ENCODE data around the gene PAPSS2.

The PAPSS2 gene

DNA sequence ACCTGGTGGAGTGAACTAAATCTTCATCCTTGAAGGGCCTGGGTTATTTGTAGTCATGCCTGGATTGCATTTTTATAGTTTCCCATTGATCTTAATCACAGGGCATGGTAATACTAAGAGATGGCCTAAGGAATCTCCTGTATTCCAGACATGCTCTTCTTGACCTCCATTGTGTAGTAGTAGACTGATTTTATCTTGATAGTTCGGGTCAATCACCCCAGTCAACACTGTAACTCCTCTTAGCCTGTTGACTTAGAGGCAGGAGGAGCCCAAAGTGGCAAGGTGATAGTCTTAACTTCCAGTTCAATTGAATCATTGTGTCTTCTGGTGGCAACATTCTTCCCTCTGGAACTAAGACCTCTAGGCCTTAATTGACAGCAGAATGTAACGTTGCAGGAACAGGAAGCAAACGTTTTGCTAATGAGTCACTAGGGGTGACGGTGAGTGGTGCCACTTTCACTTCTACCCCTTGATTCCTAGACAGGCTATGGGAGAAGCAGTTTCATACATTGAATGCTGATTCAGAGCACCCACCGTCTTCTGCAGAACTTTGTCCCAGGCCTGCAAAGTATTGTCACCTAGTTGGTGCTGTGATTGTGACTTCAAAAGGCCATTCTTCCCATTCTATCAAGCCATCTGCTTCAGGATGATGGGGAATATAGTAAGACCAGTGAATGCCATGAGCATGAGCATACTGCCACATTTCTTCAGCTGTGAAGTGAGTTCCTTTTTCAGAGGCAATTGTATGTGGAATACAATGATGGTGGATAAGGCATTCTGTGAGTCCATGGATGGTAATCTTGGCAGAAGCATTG lies 24.0 kb upstream of the PAPSS2 start:
- DNase-seq: peak; percentile 71 to 87
- peaks cover 3% of the 10 kb centered on the region for H3K9me3 ChIP-seq (ENCODE audit: insufficient read depth, low read depth, low read length)
- no peak overlapping the region for H3K4me3 ChIP-seq (ENCODE audit: low read depth, low read length)
- H3K18ac ChIP-seq (ENCODE audit: low read length): no peak overlapping the region
- H4K12ac ChIP-seq (ENCODE audit: low read depth, low read length): no peak overlapping the region
- H2BK120ac ChIP-seq (ENCODE audit: insufficient read depth, low read length, poor library complexity): no peak overlapping the region
- peaks cover 4% of the 10 kb centered on the region for H3K79me1 ChIP-seq (ENCODE audit: low read length)
- H3K4ac ChIP-seq (ENCODE audit: low read depth, low read length): no peak overlapping the region
- no peak overlapping the region for H2BK5ac ChIP-seq (ENCODE audit: low read depth, low read length, poor library complexity)
- peaks cover 8 to 14% of the 10 kb centered on the region in 2 experiments for H3K4me1 ChIP-seq (ENCODE audit: control insufficient read depth in 1 of 2, insufficient read depth in 2 of 2, low read length in 2 of 2)
- no peaks in the 10 kb centered on the region for H3K27me3 ChIP-seq (ENCODE audit: insufficient read depth, low read length)
- H3K23ac ChIP-seq (ENCODE audit: low read length): no peak overlapping the region
- H4K8ac ChIP-seq (ENCODE audit: low read depth, low read length): no peak overlapping the region
- H3K36me3 ChIP-seq (ENCODE audit: control insufficient read depth in 1 of 2, insufficient read depth in 2 of 2, low read length in 2 of 2): no peaks in the 10 kb centered on the region
- WGBS (ENCODE audit: extremely low coverage, insufficient coverage, insufficient read length): no CpG with 5 or more reads among the region's 5 CpGs
- H2AK5ac ChIP-seq (ENCODE audit: low read length): no peak overlapping the region
- H2BK12ac ChIP-seq (ENCODE audit: low read length): no peak overlapping the region
- H3K27ac ChIP-seq (ENCODE audit: low read depth, low read length): peak overlapping the region; percentile 11
- no peaks in the 10 kb centered on the region for H3K79me2 ChIP-seq (ENCODE audit: control insufficient read depth, insufficient read depth, low read length, poor library complexity)
- H3K14ac ChIP-seq (ENCODE audit: low read length): no peak overlapping the region
- H2AFZ ChIP-seq (ENCODE audit: insufficient read depth, low read length, poor library complexity): no peak overlapping the region
- peak overlapping the region; percentile 18 for H3K4me2 ChIP-seq (ENCODE audit: low read length)
- H4K91ac ChIP-seq (ENCODE audit: low read depth, low read length): no peak overlapping the region
- no peak overlapping the region for H3K9ac ChIP-seq (ENCODE audit: low read length)

DNA sequence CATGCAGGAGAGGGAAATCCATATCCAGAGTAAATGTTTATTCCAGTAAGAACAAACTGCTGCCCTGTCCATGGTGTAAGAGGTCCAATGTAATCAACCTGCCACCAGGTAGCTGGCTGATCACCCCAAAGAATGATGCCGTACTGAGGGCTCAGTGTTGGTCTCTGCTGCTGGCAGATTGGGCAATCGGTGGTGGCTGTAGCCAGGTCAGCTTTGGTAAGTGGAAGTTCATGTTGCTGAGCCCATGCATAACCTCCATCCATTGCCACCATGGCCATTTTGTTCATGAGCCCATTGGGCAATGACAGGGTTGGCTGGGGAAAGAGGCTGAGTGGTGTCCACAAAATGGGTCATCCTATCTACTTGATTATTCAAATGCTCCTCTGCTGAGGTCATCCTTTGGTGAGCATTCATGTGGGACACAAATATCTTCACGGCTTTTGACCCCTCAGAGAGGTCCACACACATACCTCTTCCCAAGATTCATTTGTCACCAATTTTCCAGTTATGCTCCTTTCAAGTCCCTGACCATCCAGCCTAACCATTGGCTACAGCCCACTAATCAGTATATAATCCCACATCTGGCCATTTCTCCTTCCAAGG lies 23.3 kb upstream of the PAPSS2 start:
- no CpG with 5 or more reads among the region's 3 CpGs for WGBS (ENCODE audit: extremely low coverage, insufficient coverage, insufficient read length)
- Histone ChIP-seq H3K4me2 (ENCODE audit: low read length) (no peak overlapping the region), H4K12ac (ENCODE audit: low read depth, low read length) (no peak overlapping the region), H3K79me1 (ENCODE audit: low read length) (peaks cover 4% of the 10 kb centered on the region), H3K4ac (ENCODE audit: low read depth, low read length) (no peak overlapping the region), H2AFZ (ENCODE audit: insufficient read depth, low read length, poor library complexity) (no peak overlapping the region), H2BK12ac (ENCODE audit: low read length) (peak overlapping the region; percentile 48), H3K14ac (ENCODE audit: low read length) (peak overlapping the region; percentile 16), H3K9ac (ENCODE audit: low read length) (no peak overlapping the region), H4K8ac (ENCODE audit: low read depth, low read length) (no peak overlapping the region), H3K9me3 (ENCODE audit: insufficient read depth, low read depth, low read length) (peaks cover 3% of the 10 kb centered on the region), H3K79me2 (ENCODE audit: control insufficient read depth, insufficient read depth, low read length, poor library complexity) (no peaks in the 10 kb centered on the region), H3K27me3 (ENCODE audit: insufficient read depth, low read length) (no peaks in the 10 kb centered on the region), H4K91ac (ENCODE audit: low read depth, low read length) (peak overlapping the region; percentile 67), H3K4me1 (ENCODE audit: control insufficient read depth in 1 of 2, insufficient read depth in 2 of 2, low read length in 2 of 2) (peaks cover 8 to 14% of the 10 kb centered on the region in 2 experiments), H3K36me3 (ENCODE audit: control insufficient read depth in 1 of 2, insufficient read depth in 2 of 2, low read length in 2 of 2) (no peaks in the 10 kb centered on the region), H2BK5ac (ENCODE audit: low read depth, low read length, poor library complexity) (peak overlapping the region; percentile 11), H3K18ac (ENCODE audit: low read length) (peak overlapping the region; percentile 16), H2AK5ac (ENCODE audit: low read length) (peak overlapping the region; percentile 17), H2BK120ac (ENCODE audit: insufficient read depth, low read length, poor library complexity) (peak overlapping the region; percentile 29), H3K4me3 (ENCODE audit: low read depth, low read length) (no peak overlapping the region), H3K27ac (ENCODE audit: low read depth, low read length) (peak overlapping the region; percentile 11), H3K23ac (ENCODE audit: low read length) (no peak overlapping the region)
- DNase-seq: peak in 1 of 2 donors; percentile 19

DNA sequence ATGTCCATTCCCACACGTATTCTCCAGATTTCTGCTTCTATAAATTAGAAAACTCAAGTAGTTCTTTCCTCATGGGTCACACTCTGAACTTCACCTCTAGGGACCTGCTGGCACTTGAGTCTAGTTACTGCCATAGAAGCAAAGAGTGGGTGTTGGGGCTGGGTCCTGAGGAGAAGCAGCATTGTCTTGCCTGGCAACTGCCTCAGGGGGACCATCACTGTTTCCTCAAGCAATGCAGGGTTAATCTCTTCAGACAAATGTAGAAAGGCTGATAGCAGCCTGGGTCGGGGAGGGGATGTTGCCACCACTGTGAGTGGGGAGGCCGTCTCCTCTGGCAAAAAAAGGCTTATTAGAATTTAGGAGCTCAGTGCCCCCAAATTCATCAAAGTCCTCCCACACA lies 20.2 kb upstream of the PAPSS2 start:
- Histone ChIP-seq H3K79me1 (ENCODE audit: low read length) (peaks cover 3% of the 10 kb centered on the region), H3K9me3 (ENCODE audit: insufficient read depth, low read depth, low read length) (peaks cover 3% of the 10 kb centered on the region), H2BK120ac (ENCODE audit: insufficient read depth, low read length, poor library complexity) (no peak overlapping the region), H2BK12ac (ENCODE audit: low read length) (no peak overlapping the region), H3K79me2 (ENCODE audit: control insufficient read depth, insufficient read depth, low read length, poor library complexity) (no peaks in the 10 kb centered on the region), H3K36me3 (ENCODE audit: control insufficient read depth in 1 of 2, insufficient read depth in 2 of 2, low read length in 2 of 2) (no peaks in the 10 kb centered on the region), H4K91ac (ENCODE audit: low read depth, low read length) (no peak overlapping the region), H2BK5ac (ENCODE audit: low read depth, low read length, poor library complexity) (no peak overlapping the region), H4K8ac (ENCODE audit: low read depth, low read length) (no peak overlapping the region), H3K4ac (ENCODE audit: low read depth, low read length) (no peak overlapping the region), H3K18ac (ENCODE audit: low read length) (no peak overlapping the region), H4K12ac (ENCODE audit: low read depth, low read length) (no peak overlapping the region), H2AK5ac (ENCODE audit: low read length) (no peak overlapping the region), H3K23ac (ENCODE audit: low read length) (no peak overlapping the region), H3K4me1 (ENCODE audit: control insufficient read depth in 1 of 2, insufficient read depth in 2 of 2, low read length in 2 of 2) (peaks cover 8 to 14% of the 10 kb centered on the region in 2 experiments), H3K14ac (ENCODE audit: low read length) (no peak overlapping the region), H3K4me3 (ENCODE audit: low read depth, low read length) (no peak overlapping the region), H3K27ac (ENCODE audit: low read depth, low read length) (no peak overlapping the region), H2AFZ (ENCODE audit: insufficient read depth, low read length, poor library complexity) (no peak overlapping the region), H3K9ac (ENCODE audit: low read length) (no peak overlapping the region), H3K4me2 (ENCODE audit: low read length) (no peak overlapping the region), H3K27me3 (ENCODE audit: insufficient read depth, low read length) (no peaks in the 10 kb centered on the region)
- WGBS (ENCODE audit: extremely low coverage, insufficient coverage, insufficient read length): no CpG with 5 or more reads among the region's 3 CpGs
- no peak for DNase-seq

DNA sequence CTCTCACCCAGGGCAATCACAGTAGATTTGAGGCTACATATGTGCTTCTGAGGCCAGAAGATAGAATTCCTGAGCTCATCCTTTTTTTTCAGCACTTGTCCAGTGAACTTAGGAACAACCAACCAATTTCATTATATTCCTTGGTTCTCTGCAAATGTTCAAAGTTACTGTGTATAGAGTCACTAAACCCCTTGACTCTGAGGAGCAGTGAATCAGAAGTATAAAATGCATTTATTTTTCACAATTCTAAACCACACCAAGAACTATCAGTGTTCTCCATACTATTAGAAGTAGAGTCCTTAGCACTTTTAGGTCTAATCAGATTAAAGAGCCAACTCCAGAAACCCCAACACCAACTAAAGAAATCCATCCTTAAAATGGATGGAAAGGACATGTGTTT lies 19.6 kb upstream of the PAPSS2 start:
- Histone ChIP-seq H3K36me3 (ENCODE audit: control insufficient read depth in 1 of 2, insufficient read depth in 2 of 2, low read length in 2 of 2) (no peaks in the 10 kb centered on the region), H4K12ac (ENCODE audit: low read depth, low read length) (no peak overlapping the region), H3K4ac (ENCODE audit: low read depth, low read length) (no peak overlapping the region), H2AK5ac (ENCODE audit: low read length) (no peak overlapping the region), H4K91ac (ENCODE audit: low read depth, low read length) (no peak overlapping the region), H2BK5ac (ENCODE audit: low read depth, low read length, poor library complexity) (no peak overlapping the region), H3K9ac (ENCODE audit: low read length) (no peak overlapping the region), H3K4me3 (ENCODE audit: low read depth, low read length) (no peak overlapping the region), H3K4me2 (ENCODE audit: low read length) (no peak overlapping the region), H3K23ac (ENCODE audit: low read length) (no peak overlapping the region), H3K14ac (ENCODE audit: low read length) (no peak overlapping the region), H2AFZ (ENCODE audit: insufficient read depth, low read length, poor library complexity) (no peak overlapping the region), H4K8ac (ENCODE audit: low read depth, low read length) (no peak overlapping the region), H3K4me1 (ENCODE audit: control insufficient read depth in 1 of 2, insufficient read depth in 2 of 2, low read length in 2 of 2) (peaks cover 6 to 10% of the 10 kb centered on the region in 2 experiments), H2BK120ac (ENCODE audit: insufficient read depth, low read length, poor library complexity) (no peak overlapping the region), H3K79me1 (ENCODE audit: low read length) (peaks cover 1% of the 10 kb centered on the region), H3K9me3 (ENCODE audit: insufficient read depth, low read depth, low read length) (peaks cover 2% of the 10 kb centered on the region), H3K27me3 (ENCODE audit: insufficient read depth, low read length) (no peaks in the 10 kb centered on the region), H3K18ac (ENCODE audit: low read length) (no peak overlapping the region), H3K27ac (ENCODE audit: low read depth, low read length) (no peak overlapping the region), H3K79me2 (ENCODE audit: control insufficient read depth, insufficient read depth, low read length, poor library complexity) (no peaks in the 10 kb centered on the region), H2BK12ac (ENCODE audit: low read length) (no peak overlapping the region)
- DNase-seq: no peak

All from trophoblast cell (in vitro differentiated cells and primary cell).